Astrocyte (in vitro differentiated cells and primary cell): ENCODE measurements around the gene FIZ1. TPM values are rescaled to one million over a fixed set of nuclear protein-coding genes. Genes with fewer than 3 reads are reported as not detected.

ENCODE experiments used
- DNase-seq: peaks from one replicate; pipeline ENCODE4 v3.0.0-alpha.2; 2010; ENCODE audit warnings: low read depth
- FAIRE-seq: peaks from 2 replicates; lab custom pipeline; 2011; peaks lifted over from hg19 to GRCh38; lab: Jason Lieb, UNC
- H2AFZ ChIP-seq: 2 replicates; pipeline ENCODE4 v1.6.0; 2012; ENCODE audit warnings: low read depth, low read length, inconsistent platforms
- H3K27ac ChIP-seq: 2 replicates; pipeline ENCODE4 v1.5.1; 2011; ENCODE audit warnings: low read depth, low read length, inconsistent platforms
- H3K27me3 ChIP-seq: 2 replicates; pipeline ENCODE4 v1.6.0; 2011; ENCODE audit warnings: low read length, inconsistent platforms; ENCODE audit not compliant: insufficient read depth
- H3K36me3 ChIP-seq: 2 replicates; pipeline ENCODE4 v1.5.1; 2011; ENCODE audit warnings: low read length, inconsistent platforms; ENCODE audit not compliant: insufficient read depth
- H3K4me1 ChIP-seq: 2 replicates; pipeline ENCODE4 v1.5.1; 2011; ENCODE audit warnings: low read length, inconsistent platforms; ENCODE audit not compliant: insufficient read depth
- H3K4me2 ChIP-seq: 2 replicates; pipeline ENCODE4 v1.6.0; 2012; ENCODE audit warnings: low read length, inconsistent platforms
- H3K4me3 ChIP-seq: 2 replicates; pipeline ENCODE4 v1.5.1; 2011; ENCODE audit warnings: low read depth, mild to moderate bottlenecking, low read length, inconsistent platforms; ENCODE audit not compliant: insufficient read depth
- H3K79me2 ChIP-seq: 2 replicates; pipeline ENCODE4 v1.6.0; 2012; ENCODE audit warnings: mild to moderate bottlenecking, low read length, inconsistent platforms; ENCODE audit not compliant: insufficient read depth
- H3K9ac ChIP-seq: 2 replicates; pipeline ENCODE4 v1.6.0; 2012; ENCODE audit warnings: mild to moderate bottlenecking, low read length, inconsistent platforms
- H3K9me3 ChIP-seq: 2 replicates; pipeline ENCODE4 v1.5.1; 2012; ENCODE audit warnings: low read depth, mild to moderate bottlenecking, low read length, inconsistent platforms; ENCODE audit not compliant: insufficient read depth
- H4K20me1 ChIP-seq: 2 replicates; pipeline ENCODE4 v1.6.0; 2012; ENCODE audit warnings: low read length, inconsistent platforms; ENCODE audit not compliant: insufficient read depth
- H3K27ac Mint-ChIP-seq: one replicate; pipeline ENCODE4 v1.8.0; 2021; ENCODE audit warnings: mild to moderate bottlenecking, mixed read lengths; ENCODE audit not compliant: unreplicated experiment
- H3K27me3 Mint-ChIP-seq: one replicate; pipeline ENCODE4 v1.8.0; 2021; ENCODE audit warnings: low read depth, mixed read lengths; ENCODE audit not compliant: unreplicated experiment
- H3K36me3 Mint-ChIP-seq: one replicate; pipeline ENCODE4 v1.8.0; 2021; ENCODE audit warnings: low read depth, mixed read lengths; ENCODE audit not compliant: unreplicated experiment
- H3K4me1 Mint-ChIP-seq: one replicate; pipeline ENCODE4 v1.8.0; 2021; ENCODE audit warnings: low read depth, mixed read lengths; ENCODE audit not compliant: unreplicated experiment
- H3K4me3 Mint-ChIP-seq: one replicate; pipeline ENCODE4 v1.8.0; 2021; ENCODE audit warnings: mild to moderate bottlenecking, moderate library complexity, mixed read lengths; ENCODE audit not compliant: unreplicated experiment
- H3K9me3 Mint-ChIP-seq: one replicate; pipeline ENCODE4 v1.8.0; 2021; ENCODE audit warnings: mild to moderate bottlenecking, mixed read lengths; ENCODE audit not compliant: unreplicated experiment
- CTCF ChIP-seq: IDR thresholded peaks from 2 replicates; pipeline ENCODE4 v1.5.1; 2011; ENCODE audit warnings: low read depth, mild to moderate bottlenecking, inconsistent platforms, low read length, moderate library complexity; ENCODE audit not compliant: insufficient read depth
- EZH2 ChIP-seq: IDR thresholded peaks from 2 replicates; pipeline ENCODE4 v1.6.1; 2012; ENCODE audit warnings: mild to moderate bottlenecking, low read length, inconsistent platforms; ENCODE audit not compliant: insufficient read depth
- total RNA-seq: library from RNA; stranded (reverse); gene quantifications from 2 replicates; pipeline ENCODE4 v1.2.1, GENCODE V29; 2021

The FIZ1 gene
- total RNA-seq, 1 donor from 2014 or later = 14.5 TPM

GRCh38 chr19:55542292-55542855, 56.9 kb downstream of the FIZ1 start:
- Histone ChIP-seq H2AFZ (no peak overlapping the region), H3K36me3 (no peaks in the 10 kb centered on the region), H3K79me2 (no peaks in the 10 kb centered on the region), H3K4me1 (peaks cover 9% of the 10 kb centered on the region), H3K4me3 (no peak overlapping the region), H3K27me3 (no peaks in the 10 kb centered on the region), H3K9me3 (no peaks in the 10 kb centered on the region), H3K9ac (no peak overlapping the region), H3K27ac (no peak overlapping the region), H3K4me2 (no peak overlapping the region), H4K20me1 (no peaks in the 10 kb centered on the region)
- peaks cover 10% of the 10 kb centered on the region for H3K4me1 Mint-ChIP-seq
- DNase-seq (no peak), FAIRE-seq (no peak)
- H3K27ac Mint-ChIP-seq = no peak overlapping the region
- no peak for TF ChIP-seq EZH2
- TF ChIP-seq CTCF = no peak
- H3K27me3 Mint-ChIP-seq = peaks cover 8% of the 10 kb centered on the region
- no peak overlapping the region for H3K4me3 Mint-ChIP-seq
- peaks cover 2% of the 10 kb centered on the region for H3K9me3 Mint-ChIP-seq
- peaks cover 2% of the 10 kb centered on the region for H3K36me3 Mint-ChIP-seq

Other genes with a start within 250 kb of the FIZ1 start
- 0.50 TPM in 2 replicates for gene COX6B2, start 244.8 kb downstream of the FIZ1 start, total RNA-seq
- gene GARIN5B, start 236.3 kb downstream of the FIZ1 start, total RNA-seq = 0.10 and 0.20 TPM in 2 replicates
- 183 and 202 TPM in 2 replicates for gene IL11, start 229.1 kb downstream of the FIZ1 start, total RNA-seq
- 2.5 TPM in 2 replicates for gene TMEM190, start 222.7 kb downstream of the FIZ1 start, total RNA-seq
- gene TMEM238, start 215.2 kb downstream of the FIZ1 start, total RNA-seq = 1.4 and 2.1 TPM in 2 replicates
- 2,006 and 2,072 TPM in 2 replicates for gene RPL28, start 213.6 kb downstream of the FIZ1 start, total RNA-seq
- gene UBE2S, start 191.7 kb downstream of the FIZ1 start, total RNA-seq = 107 and 116 TPM in 2 replicates
- 0.09 TPM in 1 of 2 replicates, not detected in the other for gene SHISA7, start 156.2 kb downstream of the FIZ1 start, total RNA-seq
- gene ISOC2, start 137.9 kb downstream of the FIZ1 start, total RNA-seq = 58.8 and 61.6 TPM in 2 replicates
- not detected in 2 replicates for gene C19orf85, start 134.8 kb downstream of the FIZ1 start, total RNA-seq
- gene ZNF628, start 122.9 kb downstream of the FIZ1 start, total RNA-seq = 9.9 and 11.9 TPM in 2 replicates
- 68.7 and 71.2 TPM in 2 replicates for gene NAT14, start 114.3 kb downstream of the FIZ1 start, total RNA-seq
- gene SSC5D, start 111.1 kb downstream of the FIZ1 start, total RNA-seq = 46.8 and 66.1 TPM in 2 replicates
- 2.5 and 4.2 TPM in 2 replicates for gene SBK2, start 62.4 kb downstream of the FIZ1 start, total RNA-seq
- gene SBK3, start 54.0 kb downstream of the FIZ1 start, total RNA-seq = 0.34 and 0.91 TPM in 2 replicates
- gene ZNF579, start 18.7 kb downstream of the FIZ1 start, total RNA-seq = 50.2 and 58.0 TPM in 2 replicates
- 6.0 and 6.3 TPM in 2 replicates for gene ZNF524, start 771 bp upstream of the FIZ1 start, total RNA-seq
- 15.0 and 15.3 TPM in 2 replicates for gene ZNF865, start 6.1 kb upstream of the FIZ1 start, total RNA-seq
- 5.0 and 5.3 TPM in 2 replicates for gene ZNF784, start 25.0 kb upstream of the FIZ1 start, total RNA-seq
- gene ZNF580, start 41.5 kb upstream of the FIZ1 start, total RNA-seq = 35.8 and 36.6 TPM in 2 replicates
- gene ZNF581, start 44.1 kb upstream of the FIZ1 start, total RNA-seq = 28.4 and 30.0 TPM in 2 replicates
- 12.2 and 12.8 TPM in 2 replicates for gene CCDC106, start 48.7 kb upstream of the FIZ1 start, total RNA-seq
- gene U2AF2, start 55.5 kb upstream of the FIZ1 start, total RNA-seq = 183 and 194 TPM in 2 replicates
- gene EPN1, start 75.7 kb upstream of the FIZ1 start, total RNA-seq = 145 and 156 TPM in 2 replicates
- gene NLRP9, start 138.9 kb upstream of the FIZ1 start, total RNA-seq = not detected in 2 replicates
- 0.43 TPM in 1 of 2 replicates, not detected in the other for gene RFPL4A, start 159.6 kb upstream of the FIZ1 start, total RNA-seq
- not detected in 2 replicates for gene RFPL4AL1, start 169.6 kb upstream of the FIZ1 start, total RNA-seq
- not detected in 2 replicates for gene NLRP11, start 232.5 kb upstream of the FIZ1 start, total RNA-seq
- not detected in 2 replicates for gene NLRP4, start 237.0 kb upstream of the FIZ1 start, total RNA-seq